Left ventricle myocardium inferior (tissue), 1 donor: ENCODE results near the gene ADAMTS3. TPM values are rescaled to one million over a fixed set of nuclear protein-coding genes. Genes with fewer than 3 reads are reported as not detected.

Experiments used
- DNase-seq: peaks from one replicate; pipeline ENCODE4 v3.0.0-alpha.2; 2020
- H3K27ac ChIP-seq: fragments of 200-600 bp; replicated peaks from 2 replicates; pipeline ENCODE4 v1.8.0; 2021
- H3K27me3 ChIP-seq: fragments of 200-600 bp; 2 replicates; pipeline ENCODE4 v1.8.0; 2021; ENCODE audit warnings: low read depth
- H3K36me3 ChIP-seq: fragments of 200-600 bp; 2 replicates; pipeline ENCODE4 v1.8.0; 2021
- H3K4me1 ChIP-seq: fragments of 200-600 bp; 2 replicates; pipeline ENCODE4 v1.8.0; 2021
- H3K4me3 ChIP-seq: fragments of 200-600 bp; 2 replicates; pipeline ENCODE4 v1.8.0; 2021; ENCODE audit warnings: mild to moderate bottlenecking, moderate library complexity
- H3K9me3 ChIP-seq: fragments of 200-600 bp; replicated peaks from 2 replicates; pipeline ENCODE4 v1.8.0; 2021
- CTCF ChIP-seq: fragments of 200-600 bp; IDR thresholded peaks from 2 replicates; pipeline ENCODE4 v1.8.0; 2021; ENCODE audit warnings: antibody characterized with exemption, mild to moderate bottlenecking, borderline replicate concordance
- intact Hi-C: fragments of 100-400 bp; cut with micrococcal nuclease; formaldehyde crosslinking; loops from one replicate; pipeline ENCODE4 v1.11.0; 2022
- total RNA-seq: library from RNA; stranded (reverse); fragmentation: NEBNext Ultra II Directional; extraction: Animal tissue kit (Norgen Biotek cat#: 25700); gene quantifications from one replicate; pipeline ENCODE4 v1.2.1, GENCODE V29; 2021
- donor health status: DM: no; HTN: yes; CAD: no; lungs with severe emphysema.

ADAMTS3 gene
- total RNA-seq, 1 donor from 2014 or later: 0.60 TPM

- no peaks in the 10 kb centered on the region for H3K27me3 ChIP-seq
- no peak overlapping the region for H3K27ac ChIP-seq
- TF ChIP-seq CTCF: no peak
- DNase-seq: no peak
- H3K4me3 ChIP-seq: no peak overlapping the region
- H3K4me1 ChIP-seq: no peaks in the 10 kb centered on the region
- no peaks in the 10 kb centered on the region for H3K9me3 ChIP-seq
- intact Hi-C loops: no loop called here
- no peaks in the 10 kb centered on the region for H3K36me3 ChIP-seq
Observed at GRCh38 chr4:72243641-72244040, 325.4 kb downstream of the ADAMTS3 start.

GRCh38 chr4:72239487-72240116 lies 329.4 kb downstream of the ADAMTS3 start:
- no peak for TF ChIP-seq CTCF

More at GRCh38 chr4:72239487-72240116, 329.4 kb downstream of the ADAMTS3 start:
- intact Hi-C loops: no loop called here
- Histone ChIP-seq H3K27me3 (no peaks in the 10 kb centered on the region), H3K4me1 (no peaks in the 10 kb centered on the region), H3K4me3 (no peak overlapping the region), H3K9me3 (peaks cover 3% of the 10 kb centered on the region), H3K36me3 (no peaks in the 10 kb centered on the region), H3K27ac (no peak overlapping the region)
- DNase-seq: no peak
